Osteoblast (primary cell): Measurements from ENCODE around the gene ALDH1A2. TPM values are rescaled to one million over a fixed set of nuclear protein-coding genes. Genes with fewer than 3 reads are reported as not detected.

Experiments
- DNase-seq: peaks from one replicate; pipeline ENCODE4 v3.0.0; 2011; ENCODE audit warnings: low spot score, mixed read lengths; ENCODE audit not compliant: insufficient read length; ENCODE audit errors: missing footprints
- H2AFZ ChIP-seq: 2 replicates; pipeline ENCODE4 v1.6.0; 2011; ENCODE audit warnings: mild to moderate bottlenecking, low read length
- H3K27ac ChIP-seq: 2 replicates; pipeline ENCODE4 v1.5.1; 2011; ENCODE audit warnings: mild to moderate bottlenecking, low read depth, low read length, moderate library complexity
- H3K27me3 ChIP-seq: 2 replicates; pipeline ENCODE4 v1.6.0; 2012; ENCODE audit warnings: mild to moderate bottlenecking, control low read depth, inconsistent platforms, low read length, moderate library complexity; ENCODE audit not compliant: insufficient read depth
- H3K36me3 ChIP-seq: 2 replicates; pipeline ENCODE4 v1.5.1; 2011; ENCODE audit warnings: mild to moderate bottlenecking, low read length, control low read depth, moderate library complexity; ENCODE audit not compliant: insufficient read depth
- H3K4me1 ChIP-seq: 2 replicates; pipeline ENCODE4 v1.5.1; 2011; ENCODE audit warnings: mild to moderate bottlenecking, low read length, control low read depth, moderate library complexity; ENCODE audit not compliant: insufficient read depth
- H3K4me2 ChIP-seq: 2 replicates; pipeline ENCODE4 v1.6.0; 2011; ENCODE audit warnings: mild to moderate bottlenecking, low read length; ENCODE audit not compliant: insufficient read depth
- H3K4me3 ChIP-seq: fragments of 200-600 bp; sonication (generic); 3 replicates; pipeline ENCODE4 v1.5.1; 2012; ENCODE audit warnings: mild to moderate bottlenecking, low read length, inconsistent platforms; ENCODE audit not compliant: insufficient read depth
- H3K79me2 ChIP-seq: 2 replicates; pipeline ENCODE4 v1.6.0; 2012; ENCODE audit warnings: mild to moderate bottlenecking, low read length, control low read depth, inconsistent platforms; ENCODE audit not compliant: insufficient read depth
- H3K9me3 ChIP-seq: 2 replicates; pipeline ENCODE4 v1.5.1; 2011; ENCODE audit warnings: low read depth, low read length, control low read depth
- H4K20me1 ChIP-seq: 2 replicates; pipeline ENCODE4 v1.6.0; 2012; ENCODE audit warnings: mild to moderate bottlenecking, low read length, control low read depth; ENCODE audit not compliant: insufficient read depth
- total RNA-seq: library from RNA; depleted of rRNA; stranded (reverse); fragments of >200 nt; gene quantifications from 2 replicates; pipeline ENCODE4 v1.2.3, GENCODE V29; 2012
- TF ChIP-seq, protein P1 (sequence below): IDR thresholded peaks from 2 replicates; pipeline ENCODE4 v1.5.1; 2011; ENCODE audit warnings: mild to moderate bottlenecking, low read depth, low read length, moderate library complexity; ENCODE audit errors: extremely low read depth

ALDH1A2 gene
- total RNA-seq, 1 donor, result 1.1 TPM

DNA sequence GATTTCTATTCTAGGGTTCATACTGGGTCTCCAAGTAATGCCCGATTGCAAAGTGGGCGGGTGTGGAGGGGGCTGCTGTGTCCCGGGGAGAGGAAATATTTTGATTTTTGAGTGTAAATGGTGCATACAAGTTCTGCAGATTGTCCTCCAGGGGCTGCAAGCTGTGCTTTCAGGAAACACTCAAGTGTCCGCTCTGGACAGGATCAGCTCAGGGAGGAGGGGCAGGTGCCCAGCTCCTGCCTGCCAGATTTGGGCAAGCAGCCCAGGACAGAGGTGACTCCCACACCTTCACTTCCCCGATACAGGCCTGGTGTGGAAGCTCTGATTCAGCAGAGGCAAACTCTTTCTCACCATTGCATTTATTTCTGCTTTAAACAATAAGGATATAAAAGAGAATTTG, 142.7 kb downstream of the ALDH1A2 start:
- H4K20me1 ChIP-seq, result no peaks in the 10 kb centered on the region
- no peak for DNase-seq
- TF ChIP-seq, protein P1, sequence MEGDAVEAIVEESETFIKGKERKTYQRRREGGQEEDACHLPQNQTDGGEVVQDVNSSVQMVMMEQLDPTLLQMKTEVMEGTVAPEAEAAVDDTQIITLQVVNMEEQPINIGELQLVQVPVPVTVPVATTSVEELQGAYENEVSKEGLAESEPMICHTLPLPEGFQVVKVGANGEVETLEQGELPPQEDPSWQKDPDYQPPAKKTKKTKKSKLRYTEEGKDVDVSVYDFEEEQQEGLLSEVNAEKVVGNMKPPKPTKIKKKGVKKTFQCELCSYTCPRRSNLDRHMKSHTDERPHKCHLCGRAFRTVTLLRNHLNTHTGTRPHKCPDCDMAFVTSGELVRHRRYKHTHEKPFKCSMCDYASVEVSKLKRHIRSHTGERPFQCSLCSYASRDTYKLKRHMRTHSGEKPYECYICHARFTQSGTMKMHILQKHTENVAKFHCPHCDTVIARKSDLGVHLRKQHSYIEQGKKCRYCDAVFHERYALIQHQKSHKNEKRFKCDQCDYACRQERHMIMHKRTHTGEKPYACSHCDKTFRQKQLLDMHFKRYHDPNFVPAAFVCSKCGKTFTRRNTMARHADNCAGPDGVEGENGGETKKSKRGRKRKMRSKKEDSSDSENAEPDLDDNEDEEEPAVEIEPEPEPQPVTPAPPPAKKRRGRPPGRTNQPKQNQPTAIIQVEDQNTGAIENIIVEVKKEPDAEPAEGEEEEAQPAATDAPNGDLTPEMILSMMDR, result no peak
- no peaks in the 10 kb centered on the region for H3K36me3 ChIP-seq
- no peak overlapping the region for H3K27ac ChIP-seq
- no peak overlapping the region for H2AFZ ChIP-seq
- H3K27me3 ChIP-seq, result no peaks in the 10 kb centered on the region
- no peaks in the 10 kb centered on the region for H3K4me1 ChIP-seq
- H3K4me2 ChIP-seq, result no peak overlapping the region
- no peak overlapping the region for H3K4me3 ChIP-seq
- H3K9me3 ChIP-seq, result no peaks in the 10 kb centered on the region
- no peaks in the 10 kb centered on the region for H3K79me2 ChIP-seq

GRCh38 chr15:57921371-57921770, 144.1 kb downstream of the ALDH1A2 start:
- H3K79me2 ChIP-seq, result no peaks in the 10 kb centered on the region
- no peaks in the 10 kb centered on the region for H4K20me1 ChIP-seq
- H3K4me2 ChIP-seq, result no peak overlapping the region
- no peak overlapping the region for H3K27ac ChIP-seq
- no peaks in the 10 kb centered on the region for H3K27me3 ChIP-seq
- H2AFZ ChIP-seq, result no peak overlapping the region
- no peaks in the 10 kb centered on the region for H3K36me3 ChIP-seq
- no peaks in the 10 kb centered on the region for H3K9me3 ChIP-seq
- DNase-seq, result no peak
- TF ChIP-seq, protein P1, result no peak
- no peaks in the 10 kb centered on the region for H3K4me1 ChIP-seq
- no peak overlapping the region for H3K4me3 ChIP-seq

- Histone ChIP-seq H2AFZ (no peak overlapping the region), H3K9me3 (no peaks in the 10 kb centered on the region), H3K4me1 (no peaks in the 10 kb centered on the region), H3K4me3 (no peak overlapping the region), H3K36me3 (no peaks in the 10 kb centered on the region), H3K27me3 (no peaks in the 10 kb centered on the region), H3K79me2 (no peaks in the 10 kb centered on the region), H4K20me1 (no peaks in the 10 kb centered on the region), H3K27ac (no peak overlapping the region), H3K4me2 (no peak overlapping the region)
- TF ChIP-seq, protein P1, result no peak
- DNase-seq, result no peak
Observed at GRCh38 chr15:57920911-57921310, 144.6 kb downstream of the ALDH1A2 start.

GRCh38 chr15:57919754-57920153, 145.8 kb downstream of the ALDH1A2 start:
- Histone ChIP-seq H3K4me2 (no peak overlapping the region), H3K27me3 (no peaks in the 10 kb centered on the region), H3K79me2 (no peaks in the 10 kb centered on the region), H2AFZ (no peak overlapping the region), H3K4me1 (no peaks in the 10 kb centered on the region), H3K4me3 (no peak overlapping the region), H3K36me3 (no peaks in the 10 kb centered on the region), H3K27ac (no peak overlapping the region), H3K9me3 (no peaks in the 10 kb centered on the region), H4K20me1 (no peaks in the 10 kb centered on the region)
- TF ChIP-seq, protein P1, result no peak
- no peak for DNase-seq
